Adrenal gland (tissue), 5 donors: ENCODE results near the gene SUMO4.

Experiments
- POLR2A ChIP-seq, 2 donors: fragments of 450-650 bp; IDR thresholded peaks; one replicate each; pipeline ENCODE4 v1.6.1; 2017; ENCODE audit warnings: antibody characterized with exemption in 2 of 2, mild to moderate bottlenecking in 2 of 2, moderate library complexity in 1 of 2
- TF ChIP-seq, protein P1 (sequence below), 6 experiments: fragments of 450-650 bp in 4 of 6; fragments of 200-600 bp in 2 of 6; sonication (generic) in 1 of 6; IDR thresholded peaks; 1 replicate in 5 of 6; 2 replicates in 1 of 6; pipeline versions ENCODE4 v1.5.1 to v1.8.0; 2016 to 2021; ENCODE audit warnings: antibody characterized with exemption in 6 of 6, mild to moderate bottlenecking in 2 of 6, moderate library complexity in 1 of 6
- donor health status: DM: no; HTN: no; CAD: no.

DNA sequence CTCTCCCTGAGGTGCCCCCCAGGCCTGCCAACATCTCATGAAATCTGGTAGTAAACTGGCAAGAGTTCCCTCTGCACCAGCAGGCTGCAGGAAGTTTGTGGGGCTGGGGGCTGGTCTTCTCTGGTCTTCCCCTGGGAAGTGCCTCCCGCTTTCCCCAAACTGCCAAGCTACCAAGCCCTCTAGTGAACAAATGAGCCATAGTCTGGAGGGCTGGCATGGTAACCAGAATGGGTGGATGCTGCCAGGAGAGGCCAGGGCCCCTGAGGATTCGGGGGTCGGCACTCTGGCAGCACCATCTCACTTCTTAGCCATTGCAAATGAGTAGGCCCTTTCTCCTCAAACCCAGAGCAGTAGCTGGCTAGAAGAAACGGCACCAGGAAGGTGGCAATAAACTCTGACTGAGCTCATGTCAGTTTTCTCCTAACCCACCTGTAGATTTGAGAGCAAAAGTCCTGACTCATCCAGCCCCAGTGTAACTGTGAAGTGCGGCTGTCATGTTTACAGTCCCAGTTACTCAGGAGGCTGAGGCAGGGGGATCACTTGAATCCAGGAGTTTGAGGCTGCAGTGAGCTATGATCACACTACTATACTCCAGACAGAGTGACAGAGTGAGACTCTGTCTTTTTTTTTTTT, 48.9 kb downstream of the SUMO4 start:
- TF ChIP-seq, protein P1, sequence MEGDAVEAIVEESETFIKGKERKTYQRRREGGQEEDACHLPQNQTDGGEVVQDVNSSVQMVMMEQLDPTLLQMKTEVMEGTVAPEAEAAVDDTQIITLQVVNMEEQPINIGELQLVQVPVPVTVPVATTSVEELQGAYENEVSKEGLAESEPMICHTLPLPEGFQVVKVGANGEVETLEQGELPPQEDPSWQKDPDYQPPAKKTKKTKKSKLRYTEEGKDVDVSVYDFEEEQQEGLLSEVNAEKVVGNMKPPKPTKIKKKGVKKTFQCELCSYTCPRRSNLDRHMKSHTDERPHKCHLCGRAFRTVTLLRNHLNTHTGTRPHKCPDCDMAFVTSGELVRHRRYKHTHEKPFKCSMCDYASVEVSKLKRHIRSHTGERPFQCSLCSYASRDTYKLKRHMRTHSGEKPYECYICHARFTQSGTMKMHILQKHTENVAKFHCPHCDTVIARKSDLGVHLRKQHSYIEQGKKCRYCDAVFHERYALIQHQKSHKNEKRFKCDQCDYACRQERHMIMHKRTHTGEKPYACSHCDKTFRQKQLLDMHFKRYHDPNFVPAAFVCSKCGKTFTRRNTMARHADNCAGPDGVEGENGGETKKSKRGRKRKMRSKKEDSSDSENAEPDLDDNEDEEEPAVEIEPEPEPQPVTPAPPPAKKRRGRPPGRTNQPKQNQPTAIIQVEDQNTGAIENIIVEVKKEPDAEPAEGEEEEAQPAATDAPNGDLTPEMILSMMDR (IDR thresholded peaks at IDR 0.05) = no peak
- no peak for TF ChIP-seq POLR2A (IDR thresholded peaks at IDR 0.05)
